ENCODE results near the gene SAMD4A.
A peak's percentile ranks its signal among the peaks of the same experiment; 100 is the strongest.

Gene SAMD4A, protein sequence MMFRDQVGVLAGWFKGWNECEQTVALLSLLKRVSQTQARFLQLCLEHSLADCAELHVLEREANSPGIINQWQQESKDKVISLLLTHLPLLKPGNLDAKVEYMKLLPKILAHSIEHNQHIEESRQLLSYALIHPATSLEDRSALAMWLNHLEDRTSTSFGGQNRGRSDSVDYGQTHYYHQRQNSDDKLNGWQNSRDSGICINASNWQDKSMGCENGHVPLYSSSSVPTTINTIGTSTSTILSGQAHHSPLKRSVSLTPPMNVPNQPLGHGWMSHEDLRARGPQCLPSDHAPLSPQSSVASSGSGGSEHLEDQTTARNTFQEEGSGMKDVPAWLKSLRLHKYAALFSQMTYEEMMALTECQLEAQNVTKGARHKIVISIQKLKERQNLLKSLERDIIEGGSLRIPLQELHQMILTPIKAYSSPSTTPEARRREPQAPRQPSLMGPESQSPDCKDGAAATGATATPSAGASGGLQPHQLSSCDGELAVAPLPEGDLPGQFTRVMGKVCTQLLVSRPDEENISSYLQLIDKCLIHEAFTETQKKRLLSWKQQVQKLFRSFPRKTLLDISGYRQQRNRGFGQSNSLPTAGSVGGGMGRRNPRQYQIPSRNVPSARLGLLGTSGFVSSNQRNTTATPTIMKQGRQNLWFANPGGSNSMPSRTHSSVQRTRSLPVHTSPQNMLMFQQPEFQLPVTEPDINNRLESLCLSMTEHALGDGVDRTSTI
- long read RNA-seq: 0 reads

GRCh38 chr14:54566410-54567223 is at the start of gene SAMD4A:
Gene SAMD4A, plus strand, starts transcription at chr14:54567128. Its CDS starts 789 bp downstream, at chr14:54567917.
- peak in 1 of 2 experiments; percentile 43 for DNase-seq (ENCODE audit: low read depth in 1 of 2, low spot score in 1 of 2)
- Histone ChIP-seq H3K4me3 (replicated peaks; ENCODE audit: insufficient read depth, low read length) (peak within 1 kb of the TSS; percentile 42), H3K27ac (replicated peaks) (no peak within 1 kb of the TSS), H3K27me3 (ENCODE audit: insufficient read depth, poor library complexity, severe bottlenecking) (peaks cover 44% of the 10 kb centered on the region)
- TF ChIP-seq POLR2AphosphoS5 (IDR thresholded peaks at IDR 0.05; ENCODE audit: low read depth): no peak

DNA sequence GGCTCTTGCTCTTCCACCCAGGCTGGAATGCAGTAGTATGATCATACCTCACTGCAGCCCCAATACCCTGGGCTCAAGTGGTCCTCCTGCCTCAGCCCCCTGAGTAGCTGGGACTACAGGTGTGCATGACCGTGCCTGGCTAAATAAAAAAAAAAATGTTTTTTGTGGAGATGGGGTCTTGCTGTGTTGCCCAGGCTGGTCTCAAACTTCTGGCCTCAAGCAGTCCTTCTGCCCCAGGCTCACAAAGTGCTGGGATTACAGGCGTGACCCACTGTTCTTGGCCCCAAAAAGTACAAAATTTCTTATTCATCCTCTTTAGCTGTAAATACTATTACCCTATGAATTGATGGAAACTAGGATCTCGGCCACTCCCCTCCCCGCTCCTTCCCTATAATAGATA is 42.5 kb upstream of the SAMD4A start:
- Histone ChIP-seq H3K27me3 (ENCODE audit: insufficient read depth, poor library complexity, severe bottlenecking) (no peaks in the 10 kb centered on the region), H3K27ac (replicated peaks) (no peak overlapping the region), H3K4me3 (replicated peaks; ENCODE audit: insufficient read depth, low read length) (no peak overlapping the region)
- no peak for DNase-seq (ENCODE audit: low read depth in 1 of 2, low spot score in 1 of 2)
- no peak for TF ChIP-seq REST (IDR thresholded peaks at IDR 0.05; ENCODE audit: insufficient replicate concordance, low read depth)
- TF ChIP-seq SPI1 (IDR thresholded peaks at IDR 0.05; ENCODE audit: borderline replicate concordance, low read depth): no peak
- no peak for TF ChIP-seq POLR2AphosphoS5 (IDR thresholded peaks at IDR 0.05; ENCODE audit: low read depth)
- TF ChIP-seq CTCF (IDR thresholded peaks at IDR 0.05; ENCODE audit: insufficient read depth, low read length): no peak
- TF ChIP-seq GABPA (IDR thresholded peaks at IDR 0.05; ENCODE audit: low read depth): no peak

DNA sequence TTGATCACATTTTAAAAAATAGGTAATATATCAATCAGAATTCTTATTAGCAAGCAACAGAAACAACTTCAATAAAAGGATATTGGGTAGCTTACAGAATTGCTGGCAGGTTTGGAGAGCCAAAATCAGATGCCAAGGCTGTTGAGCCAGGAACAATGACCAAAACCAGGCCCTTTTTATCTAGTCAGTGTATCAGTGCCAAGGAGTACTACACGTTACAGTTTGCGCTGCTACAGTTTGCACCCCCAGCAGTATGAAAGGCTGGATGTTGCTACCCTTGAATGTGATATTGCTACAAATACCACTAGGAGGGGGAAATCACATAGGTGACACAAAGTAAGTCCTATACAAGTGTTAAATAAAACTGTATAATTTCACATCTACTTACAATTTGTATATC is 38.0 kb upstream of the SAMD4A start:
- TF ChIP-seq POLR2AphosphoS5 (IDR thresholded peaks at IDR 0.05; ENCODE audit: low read depth): no peak
- TF ChIP-seq SPI1 (IDR thresholded peaks at IDR 0.05; ENCODE audit: borderline replicate concordance, low read depth): no peak
- TF ChIP-seq GABPA (IDR thresholded peaks at IDR 0.05; ENCODE audit: low read depth): no peak
- no peak for TF ChIP-seq REST (IDR thresholded peaks at IDR 0.05; ENCODE audit: insufficient replicate concordance, low read depth)
- TF ChIP-seq CTCF (IDR thresholded peaks at IDR 0.05; ENCODE audit: insufficient read depth, low read length): no peak
- no peak for DNase-seq (ENCODE audit: low read depth in 1 of 2, low spot score in 1 of 2)
- no peak overlapping the region for H3K4me3 ChIP-seq (replicated peaks; ENCODE audit: insufficient read depth, low read length)

GRCh38 chr14:54529811-54530210 is 37.1 kb upstream of the SAMD4A start:
- TF ChIP-seq CTCF (IDR thresholded peaks at IDR 0.05; ENCODE audit: insufficient read depth, low read length): no peak
- no peak for TF ChIP-seq REST (IDR thresholded peaks at IDR 0.05; ENCODE audit: insufficient replicate concordance, low read depth)
- no peak for TF ChIP-seq SPI1 (IDR thresholded peaks at IDR 0.05; ENCODE audit: borderline replicate concordance, low read depth)
- TF ChIP-seq POLR2AphosphoS5 (IDR thresholded peaks at IDR 0.05; ENCODE audit: low read depth): no peak
- no peak for TF ChIP-seq GABPA (IDR thresholded peaks at IDR 0.05; ENCODE audit: low read depth)
- Histone ChIP-seq H3K27me3 (ENCODE audit: insufficient read depth, poor library complexity, severe bottlenecking) (no peaks in the 10 kb centered on the region), H3K4me3 (replicated peaks; ENCODE audit: insufficient read depth, low read length) (no peak overlapping the region), H3K27ac (replicated peaks) (no peak overlapping the region)
- DNase-seq (ENCODE audit: low read depth in 1 of 2, low spot score in 1 of 2): no peak

More for the DNA sequence above, 38.0 kb upstream of the SAMD4A start:
- H3K27me3 ChIP-seq (ENCODE audit: insufficient read depth, poor library complexity, severe bottlenecking): no peaks in the 10 kb centered on the region
- H3K27ac ChIP-seq (replicated peaks): no peak overlapping the region

All from HL-60 (cell line).